AG10803 (cell line): ENCODE data around the gene CELF2.

Source experiments
- DNase-seq: peaks from one replicate; pipeline ENCODE4 v3.0.0; 2010; ENCODE audit warnings: low read depth
- H3K4me3 ChIP-seq: 2 replicates; pipeline ENCODE4 v1.5.1; 2011; ENCODE audit warnings: mild to moderate bottlenecking, low read length, control low read depth
- TF ChIP-seq, protein P1 (sequence below): conservative IDR thresholded peaks from 2 replicates; pipeline ENCODE4 v1.5.1; 2011; ENCODE audit warnings: mild to moderate bottlenecking, low read length, control low read depth, inconsistent platforms

The CELF2 gene

DNA sequence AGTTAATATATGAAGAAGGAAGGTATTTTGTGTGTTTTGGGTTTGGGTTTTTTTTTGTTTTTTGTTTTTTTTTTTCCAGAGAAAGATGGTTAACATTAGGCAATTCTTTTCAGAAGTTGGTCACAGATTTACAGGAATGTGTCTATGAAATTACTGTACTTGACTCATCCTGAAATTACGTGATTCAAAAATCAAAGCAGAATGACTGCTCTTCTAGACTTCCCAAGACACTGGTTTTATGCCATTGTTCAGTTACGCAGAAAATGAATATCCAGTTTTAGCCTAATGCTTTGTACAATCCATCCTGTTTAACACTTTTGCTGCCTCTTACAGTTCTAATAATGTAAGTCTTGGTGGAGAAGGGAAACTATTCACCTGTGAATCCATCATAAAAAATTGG, 39.7 kb upstream of the CELF2 start:
- peak; percentile 72 for DNase-seq
- H3K4me3 ChIP-seq = no peak overlapping the region
- TF ChIP-seq, protein P1, sequence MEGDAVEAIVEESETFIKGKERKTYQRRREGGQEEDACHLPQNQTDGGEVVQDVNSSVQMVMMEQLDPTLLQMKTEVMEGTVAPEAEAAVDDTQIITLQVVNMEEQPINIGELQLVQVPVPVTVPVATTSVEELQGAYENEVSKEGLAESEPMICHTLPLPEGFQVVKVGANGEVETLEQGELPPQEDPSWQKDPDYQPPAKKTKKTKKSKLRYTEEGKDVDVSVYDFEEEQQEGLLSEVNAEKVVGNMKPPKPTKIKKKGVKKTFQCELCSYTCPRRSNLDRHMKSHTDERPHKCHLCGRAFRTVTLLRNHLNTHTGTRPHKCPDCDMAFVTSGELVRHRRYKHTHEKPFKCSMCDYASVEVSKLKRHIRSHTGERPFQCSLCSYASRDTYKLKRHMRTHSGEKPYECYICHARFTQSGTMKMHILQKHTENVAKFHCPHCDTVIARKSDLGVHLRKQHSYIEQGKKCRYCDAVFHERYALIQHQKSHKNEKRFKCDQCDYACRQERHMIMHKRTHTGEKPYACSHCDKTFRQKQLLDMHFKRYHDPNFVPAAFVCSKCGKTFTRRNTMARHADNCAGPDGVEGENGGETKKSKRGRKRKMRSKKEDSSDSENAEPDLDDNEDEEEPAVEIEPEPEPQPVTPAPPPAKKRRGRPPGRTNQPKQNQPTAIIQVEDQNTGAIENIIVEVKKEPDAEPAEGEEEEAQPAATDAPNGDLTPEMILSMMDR = no peak

DNA sequence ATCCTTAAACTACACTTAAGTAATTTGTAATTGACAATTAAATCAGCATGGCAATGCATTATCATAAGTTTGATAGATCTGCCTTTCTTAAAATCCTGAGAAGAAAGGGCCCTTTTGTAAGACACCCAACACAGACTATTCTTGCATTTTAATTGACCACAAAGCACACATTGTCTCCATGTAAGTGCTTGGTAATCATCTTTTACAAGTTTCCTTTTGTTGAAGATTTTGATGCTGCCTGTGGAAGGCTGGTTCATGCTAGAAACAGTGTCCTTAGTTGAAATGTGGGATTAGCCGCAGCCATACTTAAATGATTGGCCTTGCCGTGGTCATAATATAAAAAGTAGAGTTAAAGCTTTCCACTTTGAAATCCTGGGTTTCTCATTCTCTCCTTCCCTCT, 32.3 kb upstream of the CELF2 start:
- TF ChIP-seq, protein P1 = no peak
- DNase-seq = no peak

DNA sequence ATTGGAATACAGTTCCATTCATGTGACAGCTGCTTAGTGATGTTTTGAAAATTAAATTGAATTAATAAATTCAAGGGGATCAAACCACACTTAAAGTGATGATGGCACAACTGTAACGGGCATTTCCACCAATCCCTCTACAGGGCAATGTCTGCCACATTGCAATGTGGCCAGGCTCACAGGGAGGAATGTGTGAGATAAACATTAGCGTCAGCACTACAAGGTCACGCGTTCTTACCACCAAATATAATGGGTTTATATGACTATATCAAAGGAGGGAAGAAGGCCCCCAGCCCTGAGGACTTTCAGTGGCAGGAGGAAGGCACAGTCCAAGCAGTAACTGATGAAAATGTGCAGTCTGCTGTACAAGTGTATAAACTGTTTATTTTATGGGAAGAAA, 31.1 kb upstream of the CELF2 start:
- no peak for DNase-seq
- no peak overlapping the region for H3K4me3 ChIP-seq
- TF ChIP-seq, protein P1 = no peak

More for the DNA sequence above, 32.3 kb upstream of the CELF2 start:
- no peak overlapping the region for H3K4me3 ChIP-seq

DNA sequence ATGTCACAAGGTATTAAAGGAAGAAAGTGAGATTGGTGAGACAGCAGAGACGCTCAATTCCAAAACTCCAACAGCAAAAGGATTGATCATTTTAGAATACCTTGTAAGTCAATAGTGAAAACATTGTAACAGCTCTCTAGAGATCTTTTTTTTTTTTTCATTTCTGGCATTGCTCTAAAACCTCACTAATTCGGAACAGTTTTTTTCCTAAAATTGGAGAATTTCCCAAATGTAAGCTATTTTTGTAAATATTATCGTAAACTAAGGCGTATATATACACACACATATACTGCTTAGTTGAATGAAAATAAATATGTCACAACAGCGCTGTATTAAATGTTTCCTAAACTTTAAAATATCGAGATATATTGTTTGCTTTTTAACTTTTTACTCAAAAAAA, 30.6 kb upstream of the CELF2 start:
- DNase-seq = no peak
- TF ChIP-seq, protein P1 = no peak
- H3K4me3 ChIP-seq = no peak overlapping the region

DNA sequence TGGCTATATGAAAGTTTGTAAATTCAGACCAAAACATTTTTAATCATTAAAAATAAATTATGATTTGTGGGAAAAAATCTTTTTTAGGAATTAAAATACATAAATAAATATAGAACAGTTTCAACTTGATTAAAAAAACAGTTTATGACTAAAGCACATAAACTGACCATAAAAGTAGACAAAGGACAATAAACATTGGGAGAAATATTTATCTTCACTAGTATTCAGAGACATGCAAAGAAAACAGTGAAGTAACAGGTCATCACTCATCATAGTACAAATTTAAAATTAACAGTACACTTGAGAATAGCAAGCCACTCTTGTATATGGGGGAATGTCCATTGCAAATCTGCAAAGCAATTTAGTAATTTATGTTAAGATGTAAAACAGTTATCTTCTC, 28.0 kb upstream of the CELF2 start:
- TF ChIP-seq, protein P1 = no peak
- no peak for DNase-seq
- H3K4me3 ChIP-seq = no peak overlapping the region

DNA sequence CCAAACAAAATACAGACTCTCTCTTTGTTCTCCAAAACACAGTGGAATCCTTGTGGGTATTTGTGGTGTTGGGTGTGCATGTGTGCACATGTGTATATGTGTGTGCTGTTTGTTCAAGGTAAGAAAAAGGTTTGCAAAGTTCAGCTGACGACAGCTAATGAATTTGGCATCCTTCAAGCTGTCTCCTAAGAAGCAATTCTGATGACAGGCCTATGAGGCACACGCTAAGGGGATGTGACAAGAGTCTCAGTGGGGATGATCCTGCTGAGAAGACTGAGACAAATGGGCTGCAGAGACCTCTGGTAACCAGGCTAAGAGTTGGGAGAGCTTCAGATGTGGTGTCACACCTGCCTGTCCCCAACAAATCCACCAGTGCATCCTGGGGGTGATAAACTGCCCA, 26.5 kb upstream of the CELF2 start:
- DNase-seq = no peak
- TF ChIP-seq, protein P1 = no peak
- no peak overlapping the region for H3K4me3 ChIP-seq

DNA sequence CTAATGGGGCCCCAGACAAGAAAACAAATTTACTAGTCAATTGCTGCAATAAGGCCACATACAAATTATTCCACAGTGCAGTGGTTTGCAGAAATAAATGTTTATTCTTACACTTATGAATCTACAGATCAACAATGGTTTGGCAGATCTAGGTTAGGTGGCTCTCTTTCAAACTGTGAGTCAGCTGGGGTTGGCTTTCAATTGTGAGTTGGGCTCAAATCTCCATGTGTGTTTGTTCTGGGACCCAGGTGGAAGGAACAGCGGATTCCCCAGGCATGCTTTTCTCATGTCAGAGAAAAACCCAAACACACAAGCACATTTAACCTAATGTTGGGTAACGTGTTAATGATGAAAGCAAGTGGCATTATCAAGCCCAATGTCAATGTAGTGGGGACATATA, 25.6 kb upstream of the CELF2 start:
- no peak for DNase-seq
- H3K4me3 ChIP-seq = no peak overlapping the region
- TF ChIP-seq, protein P1 = no peak
